ENCODE measurements around the gene PHTF2.

- TF ChIP-seq CEBPB (IDR thresholded peaks at IDR 0.05; ENCODE audit: low read depth): no peak
- no peak for TF ChIP-seq ZNF274 (IDR thresholded peaks at IDR 0.05; ENCODE audit: low read depth, low read length)
- TF ChIP-seq POLR2AphosphoS5 (IDR thresholded peaks at IDR 0.05; ENCODE audit: low read depth, low read length): no peak
- TF ChIP-seq CTCF (IDR thresholded peaks at IDR 0.05 in 2 of 3, conservative IDR thresholded peaks at IDR 0.05 in 1 of 3; ENCODE audit: borderline replicate concordance in 1 of 3, insufficient read depth in 1 of 3, low read depth in 2 of 3, low read length in 2 of 3): no peak
- TF ChIP-seq EZH2 (IDR thresholded peaks at IDR 0.05): no peak
- no peak for TF ChIP-seq POLR2A (IDR thresholded peaks at IDR 0.05; ENCODE audit: borderline replicate concordance, extremely low read depth, insufficient read depth, insufficient read length)
- no peak for TF ChIP-seq ZFX (IDR thresholded peaks at IDR 0.05)
- no peak for TF ChIP-seq ZBTB33 (IDR thresholded peaks at IDR 0.05; ENCODE audit: extremely low read depth, insufficient replicate concordance, low read length)
- no peak for TF ChIP-seq JUND (IDR thresholded peaks at IDR 0.05)
- TF ChIP-seq RAD21 (IDR thresholded peaks at IDR 0.05; ENCODE audit: low read depth): no peak
- TF ChIP-seq TCF7L2 (IDR thresholded peaks at IDR 0.05; ENCODE audit: borderline replicate concordance, extremely low read depth, insufficient read depth, insufficient read length): no peak
- no peak for TF ChIP-seq REST (IDR thresholded peaks at IDR 0.05; ENCODE audit: low read depth)
- no peak for TF ChIP-seq MAX (IDR thresholded peaks at IDR 0.05)
Measured at GRCh38 chr7:77877791-77878190, 79.2 kb downstream of the PHTF2 start.

All from HCT116 (cell line).